Spleen (tissue), 7 donors: Measurements from ENCODE around the gene SYNGR1.

Source experiments
- CTCF ChIP-seq, 11 experiments: fragments of 200-600 bp in 7 of 11; fragments of 450-650 bp in 4 of 11; sonication (generic) in 4 of 11; IDR thresholded peaks in 8 of 11; conservative IDR thresholded peaks in 3 of 11; 1 replicate in 7 of 11; 2 replicates in 4 of 11; pipeline versions ENCODE4 v1.4.0 to v1.8.0; 2016 to 2021; ENCODE audit warnings: antibody characterized with exemption in 11 of 11, inconsistent platforms in 4 of 11, mild to moderate bottlenecking in 1 of 11
- POLR2A ChIP-seq, 3 donors: fragments of 450-650 bp; IDR thresholded peaks; one replicate each; pipeline ENCODE4 v1.5.1; 2017; ENCODE audit warnings: antibody characterized with exemption in 3 of 3, mild to moderate bottlenecking in 1 of 3
- donor health status: DM: no; HTN: no; CAD: no; lungs with moderate emphysema.
- donor health status: DM: no; HTN: no; CAD: no.
- donor health status: DM: no; HTN: no; CAD: no.

- TF ChIP-seq CTCF (IDR thresholded peaks at IDR 0.05 in 8 of 11, conservative IDR thresholded peaks at IDR 0.05 in 3 of 11), result no peak
- no peak for TF ChIP-seq POLR2A (IDR thresholded peaks at IDR 0.05)
These were observed 12.5 kb downstream of the SYNGR1 start for GRCh38 chr22:39362271-39362670.
